ENCODE results near the gene PRKAA2. TPM values are rescaled to one million over a fixed set of nuclear protein-coding genes. Genes with fewer than 3 reads are reported as not detected.

The PRKAA2 gene
- total RNA-seq, 1 donor from 2014 or later = 2.1 TPM

Other genes with a start within 250 kb of the PRKAA2 start
- gene PLPP3, start 65.8 kb upstream of the PRKAA2 start, total RNA-seq = 2.2 and 3.4 TPM in 2 replicates
- gene FYB2, start 174.1 kb downstream of the PRKAA2 start, total RNA-seq = 0.13 TPM in 1 of 2 replicates, not detected in the other
- gene C8A, start 209.5 kb downstream of the PRKAA2 start, total RNA-seq = not detected in 2 replicates